ENCODE results near the gene SEPTIN10. TPM values are rescaled to one million over a fixed set of nuclear protein-coding genes. Genes with fewer than 3 reads are reported as not detected.

The SEPTIN10 gene
- total and polyA plus RNA-seq, 2 experiments from 2014 or later, result 52.3 to 85.1 TPM

GRCh38 chr2:109549016-109549590, 64.7 kb downstream of the SEPTIN10 start:
- H3K36me3 Mint-ChIP-seq (ENCODE audit: low read depth), result peaks cover 30% of the 10 kb centered on the region
- TF ChIP-seq JUNB (IDR thresholded peaks at IDR 0.05; ENCODE audit: unreplicated experiment) (no peak), STAT1 (IDR thresholded peaks at IDR 0.05; ENCODE audit: unreplicated experiment) (no peak), ETS1 (IDR thresholded peaks at IDR 0.05) (no peak), EZH2phosphoT487 (IDR thresholded peaks at IDR 0.05; ENCODE audit: unreplicated experiment) (no peak), POLR2AphosphoS5 (IDR thresholded peaks at IDR 0.05; ENCODE audit: low read depth) (no peak), CTCF (conservative IDR thresholded peaks at IDR 0.05; ENCODE audit: low read depth in 2 of 2) (no peak), ZNF462 (CRISPR knock-in tag; IDR thresholded peaks at IDR 0.05) (no peak), ZNF114 (CRISPR knock-in tag; IDR thresholded peaks at IDR 0.05) (no peak), ZNF331 (CRISPR knock-in tag; IDR thresholded peaks at IDR 0.05; ENCODE audit: low read depth) (no peak)
- no peaks in the 10 kb centered on the region for H3K9me2 ChIP-seq (ENCODE audit: insufficient read depth)
- H3K27me3 Mint-ChIP-seq (ENCODE audit: insufficient read depth, low read depth, poor library complexity), result peaks cover 3% of the 10 kb centered on the region
- H3F3A ChIP-seq (replicated peaks; ENCODE audit: low read depth), result no peaks in the 10 kb centered on the region
- H3K4me3 ChIP-seq, result no peak overlapping the region
- no peak overlapping the region for H2AFZ ChIP-seq
- H3K27ac ChIP-seq (ENCODE audit: low read depth), result no peak overlapping the region
- no peak overlapping the region for H3K4me3 Mint-ChIP-seq
- peak overlapping the region; percentile 21; the same call in 1 of the 2 replicates for H3K27ac Mint-ChIP-seq
- H3K36me3 ChIP-seq (ENCODE audit: insufficient read depth), result peaks cover 9% of the 10 kb centered on the region; the same call in 1 of the 2 replicates
- ATAC-seq (no peak), DNase-seq (ENCODE audit: low spot score) (no peak)
- H3K27me3 ChIP-seq (ENCODE audit: insufficient read depth), result no peaks in the 10 kb centered on the region
- no peaks in the 10 kb centered on the region for H4K20me1 ChIP-seq (replicated peaks; ENCODE audit: insufficient read depth)
- no peaks in the 10 kb centered on the region for H3K79me2 ChIP-seq (replicated peaks; ENCODE audit: insufficient read depth)
- no peaks in the 10 kb centered on the region for H3K4me1 Mint-ChIP-seq
- no peaks in the 10 kb centered on the region for H3K4me1 ChIP-seq (ENCODE audit: insufficient read depth)
- H3K4me2 ChIP-seq, result no peak overlapping the region
- H3K9me3 Mint-ChIP-seq, result peaks cover 4% of the 10 kb centered on the region; the same call in 2 of the 3 replicates
